CD4-positive, alpha-beta memory T cell (primary cell): ENCODE results near the gene PHKA2. TPM values are rescaled to one million over a fixed set of nuclear protein-coding genes. Genes with fewer than 3 reads are reported as not detected.

Experiments used
- CTCF ChIA-PET: fragments of 350-600 bp; sonication (Branson Sonifier 250); formaldehyde crosslinking; loops from one replicate; lab custom pipeline; 2021; ENCODE audit warnings: inconsistent platforms; ENCODE audit not compliant: partially characterized antibody; lab: Charles Lee
- POLR2A ChIA-PET: fragments of 350-600 bp; sonication (Branson Sonifier 250); formaldehyde crosslinking; loops from one replicate; lab custom pipeline; 2021; ENCODE audit not compliant: partially characterized antibody; lab: Charles Lee
- DNase-seq, 5 donors: peaks; one replicate each; pipeline versions ENCODE4 v3.0.0 to v3.0.0-alpha.2; 2020 to 2022; ENCODE audit warnings: mixed read lengths in 1 of 5
- H3K27ac ChIP-seq: one replicate; pipeline ENCODE4 v1.7.0; 2013; ENCODE audit warnings: low read depth, low read length
- H3K27me3 ChIP-seq: 2 replicates; pipeline ENCODE4 v1.7.0; 2013; ENCODE audit warnings: mild to moderate bottlenecking, low read length, moderate library complexity; ENCODE audit not compliant: insufficient read depth
- H3K36me3 ChIP-seq: 2 replicates; pipeline ENCODE4 v1.7.0; 2013; ENCODE audit warnings: mild to moderate bottlenecking, low read length, moderate library complexity; ENCODE audit not compliant: insufficient read depth
- H3K4me1 ChIP-seq: 2 replicates; pipeline ENCODE4 v1.7.0; 2013; ENCODE audit warnings: mild to moderate bottlenecking, low read length, moderate library complexity; ENCODE audit not compliant: insufficient read depth
- H3K4me3 ChIP-seq, 2 donors: one replicate each; pipeline ENCODE4 v1.7.0; 2013; ENCODE audit warnings: low read length in 2 of 2, mild to moderate bottlenecking in 1 of 2
- H3K9me3 ChIP-seq, 2 donors: one replicate each; pipeline ENCODE4 v1.7.0; 2013; ENCODE audit warnings: low read length in 2 of 2, control low read depth in 1 of 2; ENCODE audit not compliant: control insufficient read depth in 1 of 2
- H3K27ac Mint-ChIP-seq, 7 donors: one replicate each; pipeline ENCODE4 v1.8.0; 2020 to 2021; ENCODE audit warnings: mixed read lengths in 7 of 7, mild to moderate bottlenecking in 6 of 7, inconsistent platforms in 3 of 7, moderate library complexity in 3 of 7
- H3K27me3 Mint-ChIP-seq, 2 donors: one replicate each; pipeline ENCODE4 v1.8.0; 2020 to 2021; ENCODE audit warnings: mixed read lengths in 2 of 2
- H3K36me3 Mint-ChIP-seq, 2 donors: one replicate each; pipeline ENCODE4 v1.8.0; 2020 to 2021; ENCODE audit warnings: mixed read lengths in 2 of 2, inconsistent platforms in 1 of 2, mild to moderate bottlenecking in 1 of 2
- H3K4me1 Mint-ChIP-seq, 4 donors: one replicate each; pipeline ENCODE4 v1.8.0; 2020 to 2021; ENCODE audit warnings: mixed read lengths in 4 of 4, mild to moderate bottlenecking in 1 of 4
- H3K4me3 Mint-ChIP-seq, 8 donors: one replicate each; pipeline ENCODE4 v1.8.0; 2020 to 2021; ENCODE audit warnings: mixed read lengths in 8 of 8, mild to moderate bottlenecking in 7 of 8, moderate library complexity in 6 of 8, inconsistent platforms in 3 of 8
- H3K9me3 Mint-ChIP-seq, 8 donors: one replicate each; pipeline ENCODE4 v1.8.0; 2020 to 2021; ENCODE audit warnings: mixed read lengths in 8 of 8, mild to moderate bottlenecking in 5 of 8, inconsistent platforms in 3 of 8, moderate library complexity in 1 of 8
- intact Hi-C: fragments of 100-400 bp; cut with micrococcal nuclease; formaldehyde crosslinking; loops from one replicate; pipeline ENCODE4 v1.15.1; 2023
- polyA plus RNA-seq, 2 donors: library from polyadenylated mRNA; unstranded; fragments of 300-500 nt; fragmentation: Illumina TruSeq; gene quantifications; one replicate each; pipeline ENCODE4 v1.2.3, GENCODE V29; 2021
- total RNA-seq, 2 experiments: library from RNA; stranded (reverse); gene quantifications; one replicate each; pipeline ENCODE4 v1.2.3, GENCODE V29; 2021

The PHKA2 gene
- total and polyA plus RNA-seq, 4 experiments from 2014 or later = 6.5 to 52.5 (median 28.0) TPM

GRCh38 chrX:18879144-18879543, 104.8 kb downstream of the PHKA2 start:
- no peak overlapping the region for H3K4me3 Mint-ChIP-seq
- Histone ChIP-seq H3K27ac (no peak overlapping the region), H3K27me3 (no peaks in the 10 kb centered on the region), H3K36me3 (no peaks in the 10 kb centered on the region), H3K9me3 (no peaks in the 10 kb centered on the region), H3K4me1 (no peaks in the 10 kb centered on the region), H3K4me3 (no peak overlapping the region)
- no peak overlapping the region for H3K27ac Mint-ChIP-seq
- ChIA-PET CTCF (no interaction called here), POLR2A (no interaction called here)
- no peak for DNase-seq
- peaks cover 6 to 9% of the 10 kb centered on the region in 2 donors for H3K27me3 Mint-ChIP-seq
- H3K9me3 Mint-ChIP-seq = peaks cover 0 to 3% (median 0%) of the 10 kb centered on the region in 8 donors
- H3K36me3 Mint-ChIP-seq = no peaks in the 10 kb centered on the region
- intact Hi-C loops = no loop called here
- no peaks in the 10 kb centered on the region for H3K4me1 Mint-ChIP-seq

GRCh38 chrX:18877469-18877868, 106.4 kb downstream of the PHKA2 start:
- POLR2A ChIA-PET = no interaction called here
- H3K36me3 Mint-ChIP-seq = no peaks in the 10 kb centered on the region
- intact Hi-C loops = no loop called here
- no peaks in the 10 kb centered on the region for H3K36me3 ChIP-seq
- no peaks in the 10 kb centered on the region for H3K4me1 ChIP-seq
- DNase-seq = no peak
- CTCF ChIA-PET = interaction anchor here (1.2 kb wide), 1 partner anchor 9 kb away, joined by 3 read pairs; no protein-coding TSS in a partner anchor
- no peak overlapping the region for H3K27ac Mint-ChIP-seq
- H3K9me3 Mint-ChIP-seq = peaks cover 0 to 3% (median 0%) of the 10 kb centered on the region in 8 donors
- no peak overlapping the region for H3K4me3 Mint-ChIP-seq
- no peaks in the 10 kb centered on the region for H3K27me3 ChIP-seq
- H3K27ac ChIP-seq = no peak overlapping the region
- H3K27me3 Mint-ChIP-seq = peaks cover 6 to 9% of the 10 kb centered on the region in 2 donors
- H3K4me3 ChIP-seq = no peak overlapping the region
- H3K4me1 Mint-ChIP-seq = no peaks in the 10 kb centered on the region
- no peaks in the 10 kb centered on the region for H3K9me3 ChIP-seq

- H3K27ac Mint-ChIP-seq = no peak overlapping the region
- H3K4me3 ChIP-seq = no peak overlapping the region
- no peaks in the 10 kb centered on the region for H3K27me3 ChIP-seq
- no peaks in the 10 kb centered on the region for H3K4me1 Mint-ChIP-seq
- CTCF ChIA-PET = no interaction called here
- H3K36me3 Mint-ChIP-seq = no peaks in the 10 kb centered on the region
- peaks cover 0 to 3% (median 0%) of the 10 kb centered on the region in 8 donors for H3K9me3 Mint-ChIP-seq
- DNase-seq = no peak
- POLR2A ChIA-PET = no interaction called here
- H3K27me3 Mint-ChIP-seq = peaks cover 6 to 9% of the 10 kb centered on the region in 2 donors
- H3K9me3 ChIP-seq = no peaks in the 10 kb centered on the region
- no peaks in the 10 kb centered on the region for H3K36me3 ChIP-seq
- no peaks in the 10 kb centered on the region for H3K4me1 ChIP-seq
- intact Hi-C loops = no loop called here
- no peak overlapping the region for H3K27ac ChIP-seq
- H3K4me3 Mint-ChIP-seq = no peak overlapping the region
These were observed 108.5 kb downstream of the PHKA2 start for GRCh38 chrX:18875256-18875878.

- Histone ChIP-seq H3K36me3 (no peaks in the 10 kb centered on the region), H3K4me3 (no peak overlapping the region), H3K9me3 (no peaks in the 10 kb centered on the region), H3K4me1 (no peaks in the 10 kb centered on the region), H3K27me3 (no peaks in the 10 kb centered on the region), H3K27ac (no peak overlapping the region)
- ChIA-PET CTCF (no interaction called here), POLR2A (no interaction called here)
- H3K36me3 Mint-ChIP-seq = no peaks in the 10 kb centered on the region
- peaks cover 6 to 9% of the 10 kb centered on the region in 2 donors for H3K27me3 Mint-ChIP-seq
- no peak overlapping the region for H3K4me3 Mint-ChIP-seq
- peaks cover 0 to 3% (median 0%) of the 10 kb centered on the region in 8 donors for H3K9me3 Mint-ChIP-seq
- intact Hi-C loops = no loop called here
- no peak overlapping the region for H3K27ac Mint-ChIP-seq
- no peak for DNase-seq
- H3K4me1 Mint-ChIP-seq = no peaks in the 10 kb centered on the region
These were observed 109.2 kb downstream of the PHKA2 start for GRCh38 chrX:18874560-18875255.

GRCh38 chrX:18873836-18874235, 110.1 kb downstream of the PHKA2 start:
- intact Hi-C loops = no loop called here
- no peaks in the 10 kb centered on the region for H3K36me3 Mint-ChIP-seq

GRCh38 chrX:18873189-18873791, 110.6 kb downstream of the PHKA2 start:
- ChIA-PET CTCF (no interaction called here), POLR2A (no interaction called here)
- Histone ChIP-seq H3K27me3 (no peaks in the 10 kb centered on the region), H3K36me3 (no peaks in the 10 kb centered on the region), H3K27ac (no peak overlapping the region), H3K4me3 (no peak overlapping the region), H3K4me1 (no peaks in the 10 kb centered on the region), H3K9me3 (no peaks in the 10 kb centered on the region)
- Mint-ChIP-seq H3K27me3 (peaks cover 4 to 7% of the 10 kb centered on the region in 2 donors), H3K27ac (peak overlapping the region in 1 of 7 donors; percentile 7), H3K4me3 (peak overlapping the region in 3 of 8 donors; percentile 6 to 47 (median 31)), H3K4me1 (no peaks in the 10 kb centered on the region), H3K36me3 (no peaks in the 10 kb centered on the region), H3K9me3 (peaks cover 0 to 1% (median 0%) of the 10 kb centered on the region in 8 donors)
- no peak for DNase-seq
- intact Hi-C loops = no loop called here

More at GRCh38 chrX:18873836-18874235, 110.1 kb downstream of the PHKA2 start:
- H3K9me3 Mint-ChIP-seq = peaks cover 0 to 3% (median 0%) of the 10 kb centered on the region in 8 donors
- H3K27ac Mint-ChIP-seq = no peak overlapping the region
- no peak overlapping the region for H3K27ac ChIP-seq
- peaks cover 6 to 9% of the 10 kb centered on the region in 2 donors for H3K27me3 Mint-ChIP-seq
- no peaks in the 10 kb centered on the region for H3K9me3 ChIP-seq
- ChIA-PET POLR2A (no interaction called here), CTCF (no interaction called here)
- no peaks in the 10 kb centered on the region for H3K4me1 ChIP-seq
- no peaks in the 10 kb centered on the region for H3K4me1 Mint-ChIP-seq
- H3K27me3 ChIP-seq = no peaks in the 10 kb centered on the region
- H3K4me3 Mint-ChIP-seq = peak overlapping the region in 1 of 8 donors; percentile 6
- no peak overlapping the region for H3K4me3 ChIP-seq
- no peak for DNase-seq
- H3K36me3 ChIP-seq = no peaks in the 10 kb centered on the region

GRCh38 chrX:18872621-18873020, 111.3 kb downstream of the PHKA2 start:
- H3K4me3 Mint-ChIP-seq = no peak overlapping the region
- Histone ChIP-seq H3K9me3 (no peaks in the 10 kb centered on the region), H3K4me1 (no peaks in the 10 kb centered on the region), H3K27me3 (no peaks in the 10 kb centered on the region), H3K27ac (no peak overlapping the region), H3K36me3 (no peaks in the 10 kb centered on the region), H3K4me3 (no peak overlapping the region)
- CTCF ChIA-PET = no interaction called here
- intact Hi-C loops = no loop called here
- H3K4me1 Mint-ChIP-seq = no peaks in the 10 kb centered on the region
- no peaks in the 10 kb centered on the region for H3K36me3 Mint-ChIP-seq
- no peak overlapping the region for H3K27ac Mint-ChIP-seq
- POLR2A ChIA-PET = no interaction called here
- H3K9me3 Mint-ChIP-seq = no peaks in the 10 kb centered on the region
- no peak for DNase-seq
- peaks cover 4 to 6% of the 10 kb centered on the region in 2 donors for H3K27me3 Mint-ChIP-seq
